ENCODE data around the gene DOCK10. TPM values are rescaled to one million over a fixed set of nuclear protein-coding genes. Genes with fewer than 3 reads are reported as not detected.

Gene DOCK10
- total and polyA plus RNA-seq, 9 of the 15 experiments (the other 6 are each of a cell fraction or from before 2014, with no cell fraction given): 0.01 to 0.87 (median 0.18) TPM

DNA sequence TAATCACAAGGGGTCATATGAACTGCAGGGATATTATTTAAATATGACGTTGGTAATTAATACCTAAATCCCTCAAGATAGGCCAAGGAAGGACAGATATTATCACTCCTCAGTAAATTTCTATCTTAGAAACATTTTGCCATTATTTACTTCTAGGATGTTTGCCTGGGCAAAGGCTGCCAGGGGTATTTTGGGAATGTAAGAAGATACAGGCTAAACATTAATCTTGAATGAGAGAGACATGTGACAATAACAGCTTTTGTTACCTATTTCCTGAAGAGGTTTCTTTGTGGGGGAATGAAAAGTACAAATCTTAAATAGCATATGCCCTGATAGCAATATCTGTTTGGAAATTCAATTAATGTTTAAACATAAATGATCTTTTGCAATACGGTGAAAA, 325.3 kb downstream of the DOCK10 start:
- no peaks in the 10 kb centered on the region for H3K4me1 ChIP-seq (replicated peaks in 1 of 2; ENCODE audit: control insufficient read depth in 2 of 2, insufficient read depth in 2 of 2, low read length in 2 of 2)
- FAIRE-seq (no peak), DNase-seq (ENCODE audit: extremely low read depth in 1 of 4, low spot score in 3 of 4) (no peak), ATAC-seq (no peak)
- no peak overlapping the region for H3K27ac ChIP-seq (ENCODE audit: extremely low read depth, low read depth, low read length)
- no peaks in the 10 kb centered on the region for H3K27me3 ChIP-seq (ENCODE audit: control insufficient read depth in 2 of 2, insufficient read depth in 2 of 2, low read length in 2 of 2)
- H2AFZ ChIP-seq (ENCODE audit: low read depth, low read length): no peak overlapping the region
- TF ChIP-seq, protein P1, sequence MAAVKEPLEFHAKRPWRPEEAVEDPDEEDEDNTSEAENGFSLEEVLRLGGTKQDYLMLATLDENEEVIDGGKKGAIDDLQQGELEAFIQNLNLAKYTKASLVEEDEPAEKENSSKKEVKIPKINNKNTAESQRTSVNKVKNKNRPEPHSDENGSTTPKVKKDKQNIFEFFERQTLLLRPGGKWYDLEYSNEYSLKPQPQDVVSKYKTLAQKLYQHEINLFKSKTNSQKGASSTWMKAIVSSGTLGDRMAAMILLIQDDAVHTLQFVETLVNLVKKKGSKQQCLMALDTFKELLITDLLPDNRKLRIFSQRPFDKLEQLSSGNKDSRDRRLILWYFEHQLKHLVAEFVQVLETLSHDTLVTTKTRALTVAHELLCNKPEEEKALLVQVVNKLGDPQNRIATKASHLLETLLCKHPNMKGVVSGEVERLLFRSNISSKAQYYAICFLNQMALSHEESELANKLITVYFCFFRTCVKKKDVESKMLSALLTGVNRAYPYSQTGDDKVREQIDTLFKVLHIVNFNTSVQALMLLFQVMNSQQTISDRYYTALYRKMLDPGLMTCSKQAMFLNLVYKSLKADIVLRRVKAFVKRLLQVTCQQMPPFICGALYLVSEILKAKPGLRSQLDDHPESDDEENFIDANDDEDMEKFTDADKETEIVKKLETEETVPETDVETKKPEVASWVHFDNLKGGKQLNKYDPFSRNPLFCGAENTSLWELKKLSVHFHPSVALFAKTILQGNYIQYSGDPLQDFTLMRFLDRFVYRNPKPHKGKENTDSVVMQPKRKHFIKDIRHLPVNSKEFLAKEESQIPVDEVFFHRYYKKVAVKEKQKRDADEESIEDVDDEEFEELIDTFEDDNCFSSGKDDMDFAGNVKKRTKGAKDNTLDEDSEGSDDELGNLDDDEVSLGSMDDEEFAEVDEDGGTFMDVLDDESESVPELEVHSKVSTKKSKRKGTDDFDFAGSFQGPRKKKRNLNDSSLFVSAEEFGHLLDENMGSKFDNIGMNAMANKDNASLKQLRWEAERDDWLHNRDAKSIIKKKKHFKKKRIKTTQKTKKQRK (IDR thresholded peaks at IDR 0.05; ENCODE audit: borderline replicate concordance, low read depth, low read length): no peak
- no peak for TF ChIP-seq ZBTB12 (CRISPR knock-in tag; IDR thresholded peaks at IDR 0.05)
- no peak for TF ChIP-seq SPI1 (IDR thresholded peaks at IDR 0.05; ENCODE audit: borderline replicate concordance, low read depth, low read length)
- no peak for TF ChIP-seq IFI16 (CRISPR knock-in tag; IDR thresholded peaks at IDR 0.05)
- no peak for TF ChIP-seq GATAD2A (IDR thresholded peaks at IDR 0.05)
- TF ChIP-seq NEUROD1 (IDR thresholded peaks at IDR 0.05; ENCODE audit: borderline replicate concordance, low read depth, low read length, partially characterized antibody): no peak
- TF ChIP-seq ZNF586 (CRISPR knock-in tag; conservative IDR thresholded peaks at IDR 0.05): no peak
- no peak for TF ChIP-seq BDP1 (IDR thresholded peaks at IDR 0.05; ENCODE audit: insufficient read depth, insufficient read length)
- no peaks in the 10 kb centered on the region for H3K9me3 ChIP-seq (replicated peaks; ENCODE audit: control insufficient read depth, insufficient read depth, low read depth, low read length)
- ChIA-PET CTCF (ENCODE audit: low intra/inter-chr PET ratio) (no interaction called here), POLR2A (no interaction called here)
- H3K9ac ChIP-seq (ENCODE audit: insufficient read depth in 1 of 2, low read depth in 2 of 2, low read length in 2 of 2): no peak overlapping the region
- intact Hi-C loops (cut with micrococcal nuclease) (no loop called here), in situ Hi-C loops (cut with MboI) (no loop called here)
- no peaks in the 10 kb centered on the region for H3K9me1 ChIP-seq (ENCODE audit: control insufficient read depth, insufficient read depth, low read length)
- H3K36me3 ChIP-seq (ENCODE audit: control insufficient read depth, insufficient read depth, low read length): no peaks in the 10 kb centered on the region
- no TSS peak for BruUV-seq (replicated peaks)
- no peaks in the 10 kb centered on the region for H3K79me2 ChIP-seq (ENCODE audit: control insufficient read depth, insufficient read depth, low read length)
- 0% methylated on average over 2 of the region's 2 CpGs for WGBS (ENCODE audit: insufficient coverage, low coverage, missing lambda C conversion rate)
- H4K20me1 ChIP-seq (replicated peaks; ENCODE audit: control insufficient read depth, insufficient read depth, low read length): no peaks in the 10 kb centered on the region
- H3K4me2 ChIP-seq (ENCODE audit: insufficient read depth, low read length): no peak overlapping the region
- H3K4me3 ChIP-seq: no peak overlapping the region

All from K562 (cell line).